H1 (cell line): ENCODE data around the gene SGK2. TPM values are rescaled to one million over a fixed set of nuclear protein-coding genes. Genes with fewer than 3 reads are reported as not detected.
"Not testable (repeated sequence)": the region's sequence is repeated elsewhere in the genome, so short reads cannot be mapped to it uniquely, and the experiment has no call there.

Experiments
- CTCF ChIA-PET: fragments of 300-600 bp; sonication (Branson Sonifier 250); formaldehyde crosslinking; loops from one replicate; lab custom pipeline; 2021; ENCODE audit not compliant: partially characterized antibody; lab: Charles Lee
- POLR2A ChIA-PET: fragments of 300-600 bp; sonication (Branson Sonifier 250); formaldehyde crosslinking; loops from one replicate; lab custom pipeline; 2021; ENCODE audit warnings: inconsistent platforms; ENCODE audit not compliant: partially characterized antibody; lab: Charles Lee
- DNase-seq, 2 experiments: peaks; one replicate each; pipeline versions ENCODE4 v3.0.0 to v3.0.0-alpha.2; 2010 to 2022; ENCODE audit warnings: low spot score in 2 of 2, low read depth in 1 of 2, mixed read lengths in 1 of 2
- FAIRE-seq: peaks from 2 replicates; lab custom pipeline; 2011; peaks lifted over from hg19 to GRCh38; lab: Jason Lieb, UNC
- H2AFZ ChIP-seq: 2 replicates; pipeline ENCODE4 v1.8.1; 2012; ENCODE audit warnings: low read length, inconsistent platforms
- H2AK5ac ChIP-seq: 2 replicates; pipeline ENCODE4 v1.6.1; 2013; ENCODE audit warnings: low read depth, low read length
- H2BK120ac ChIP-seq: replicated peaks from 2 replicates; pipeline ENCODE3; 2013; ENCODE audit warnings: low read depth, low read length, inconsistent platforms
- H2BK12ac ChIP-seq: 2 replicates; pipeline ENCODE4 v1.6.1; 2013; ENCODE audit warnings: low read depth, low read length
- H2BK15ac ChIP-seq: 2 replicates; pipeline ENCODE4 v1.6.1; 2013; ENCODE audit warnings: low read length
- H2BK20ac ChIP-seq: 2 replicates; pipeline ENCODE4 v1.6.1; 2013; ENCODE audit warnings: low read length
- H2BK5ac ChIP-seq: 2 replicates; pipeline ENCODE4 v1.6.1; 2013; ENCODE audit warnings: low read depth, low read length
- H3K14ac ChIP-seq: 2 replicates; pipeline ENCODE4 v1.6.1; 2013; ENCODE audit warnings: inconsistent platforms; ENCODE audit not compliant: insufficient read length
- H3K18ac ChIP-seq: 2 replicates; pipeline ENCODE4 v1.6.1; 2013; ENCODE audit warnings: low read length; ENCODE audit errors: extremely low read depth
- H3K23ac ChIP-seq: 2 replicates; pipeline ENCODE4 v1.6.1; 2013; ENCODE audit warnings: inconsistent platforms; ENCODE audit not compliant: insufficient read length
- H3K23me2 ChIP-seq: 2 replicates; pipeline ENCODE4 v1.6.1; 2013; ENCODE audit warnings: low read depth, low read length
- H3K27ac ChIP-seq: 2 replicates; pipeline ENCODE4 v1.6.1; 2011; ENCODE audit warnings: low read depth, low read length, inconsistent platforms
- H3K27me3 ChIP-seq, 4 experiments: replicated peaks in 1 of 4; 1 replicate in 1 of 4; 2 replicates in 3 of 4; pipeline versions ENCODE4 v1.6.1 to v1.8.1; 2011 to 2013; ENCODE audit warnings: low read length in 3 of 4, mild to moderate bottlenecking in 3 of 4, inconsistent platforms in 2 of 4, mixed read lengths in 2 of 4, moderate library complexity in 1 of 4; ENCODE audit not compliant: control insufficient read depth in 3 of 4, insufficient read depth in 3 of 4; ENCODE audit errors: extremely low read depth in 1 of 4
- H3K36me3 ChIP-seq, 4 experiments: 2 replicates each; pipeline versions ENCODE4 v1.6.1 to v1.8.1; 2011 to 2013; ENCODE audit warnings: mild to moderate bottlenecking in 4 of 4, low read length in 3 of 4, moderate library complexity in 2 of 4, control low read depth in 1 of 4, inconsistent platforms in 1 of 4; ENCODE audit not compliant: insufficient read depth in 4 of 4, control insufficient read depth in 2 of 4
- H3K4ac ChIP-seq: replicated peaks from 2 replicates; pipeline ENCODE3; 2013; ENCODE audit warnings: low read length, low read depth, mixed read lengths, inconsistent platforms; ENCODE audit not compliant: insufficient read length
- H3K4me1 ChIP-seq, 4 experiments: replicated peaks in 1 of 4; 1 replicate in 1 of 4; 2 replicates in 3 of 4; pipeline versions ENCODE4 v1.6.1 to v1.8.1; 2011 to 2013; ENCODE audit warnings: low read length in 3 of 4, inconsistent platforms in 2 of 4, mixed read lengths in 1 of 4; ENCODE audit not compliant: insufficient read depth in 4 of 4, control insufficient read depth in 3 of 4
- H3K4me2 ChIP-seq, 2 experiments: 2 replicates each; pipeline versions ENCODE4 v1.6.1 to v1.8.1; 2011 to 2013; ENCODE audit warnings: low read depth in 2 of 2, low read length in 2 of 2, control low read depth in 1 of 2, inconsistent platforms in 1 of 2, mild to moderate bottlenecking in 1 of 2; ENCODE audit not compliant: insufficient read depth in 1 of 2
- H3K4me3 ChIP-seq, 4 experiments: fragments of 200-600, 300-600 bp in 1 of 4; sonication (generic), shearing (Covaris generic), sonication (Bioruptor Twin) in 1 of 4; 2 replicates each; pipeline versions ENCODE4 v1.5.1 to v1.8.1; 2011 to 2016; ENCODE audit warnings: low read length in 4 of 4, low read depth in 3 of 4, control low read depth in 2 of 4, inconsistent platforms in 2 of 4, mild to moderate bottlenecking in 2 of 4, mixed read lengths in 1 of 4, moderate library complexity in 1 of 4; ENCODE audit not compliant: insufficient read depth in 2 of 4; ENCODE audit errors: extremely low read depth in 1 of 4
- H3K56ac ChIP-seq: replicated peaks from 2 replicates; pipeline ENCODE3; 2013; ENCODE audit warnings: low read depth, mild to moderate bottlenecking, mixed read lengths, low read length, inconsistent platforms; ENCODE audit not compliant: insufficient read length
- H3K79me1 ChIP-seq: 2 replicates; pipeline ENCODE4 v1.6.1; 2013; ENCODE audit warnings: low read depth, low read length, control low read depth
- H3K79me2 ChIP-seq, 2 experiments: 2 replicates each; pipeline versions ENCODE4 v1.6.1 to v1.8.1; 2012 to 2013; ENCODE audit warnings: low read length in 2 of 2, mild to moderate bottlenecking in 2 of 2, inconsistent platforms in 1 of 2; ENCODE audit not compliant: insufficient read depth in 2 of 2, control insufficient read depth in 1 of 2
- H3K9ac ChIP-seq, 4 experiments: replicated peaks in 1 of 4; 1 replicate in 1 of 4; 2 replicates in 3 of 4; pipeline versions ENCODE4 v1.6.1 to v1.8.1; 2011 to 2013; ENCODE audit warnings: low read depth in 3 of 4, low read length in 3 of 4, control low read depth in 2 of 4, mild to moderate bottlenecking in 2 of 4, moderate library complexity in 2 of 4, inconsistent platforms in 1 of 4; ENCODE audit errors: extremely low read depth in 1 of 4
- H3K9me3 ChIP-seq, 2 experiments: 2 replicates each; pipeline versions ENCODE4 v1.6.1 to v1.8.1; 2012 to 2013; ENCODE audit warnings: mild to moderate bottlenecking in 2 of 2, moderate library complexity in 2 of 2, control low read depth in 1 of 2, inconsistent platforms in 1 of 2, low read depth in 1 of 2, low read length in 1 of 2, mixed read lengths in 1 of 2; ENCODE audit not compliant: insufficient read depth in 2 of 2
- H4K20me1 ChIP-seq, 2 experiments: replicated peaks in 1 of 2; 2 replicates each; pipeline versions ENCODE3 to v1.8.1; 2011 to 2013; ENCODE audit warnings: inconsistent platforms in 2 of 2, low read length in 2 of 2, mild to moderate bottlenecking in 1 of 2; ENCODE audit not compliant: insufficient read depth in 2 of 2, control insufficient read depth in 1 of 2
- H4K5ac ChIP-seq: 2 replicates; pipeline ENCODE4 v1.6.1; 2013; ENCODE audit warnings: low read length, low read depth, mixed read lengths, inconsistent platforms; ENCODE audit not compliant: insufficient read length
- H4K8ac ChIP-seq: 2 replicates; pipeline ENCODE4 v1.8.0; 2013; ENCODE audit warnings: mild to moderate bottlenecking, moderate library complexity, low read length, inconsistent platforms; ENCODE audit not compliant: insufficient read depth; ENCODE audit errors: extremely low read depth
- H4K91ac ChIP-seq: replicated peaks from 2 replicates; pipeline ENCODE3; 2013; ENCODE audit warnings: low read length, mixed read lengths, inconsistent platforms; ENCODE audit not compliant: insufficient read length
- WGBS, 2 experiments: shearing (Covaris generic) in 1 of 2; methylation state at CpG; one replicate each; pipeline versions ENCODE4 v1.1.6 to v1.1.7; 2013 to 2015; ENCODE audit warnings: low lambda C conversion rate in 2 of 2, mixed read lengths in 2 of 2, inconsistent platforms in 1 of 2, low coverage in 1 of 2, missing lambda C conversion rate in 1 of 2; ENCODE audit not compliant: insufficient replicate concordance in 2 of 2, insufficient coverage in 1 of 2, insufficient read length in 1 of 2; ENCODE audit errors: extremely low coverage in 1 of 2, missing lambda C conversion rate in 1 of 2; 5-methylcytosine and 5-hydroxymethylcytosine counted together
- polyA plus RNA-seq, 7 experiments: library from polyadenylated mRNA; depleted of rRNA in 3 of 7; stranded (reverse) in 5 of 7; unstranded in 2 of 7; fragments of >200 nt in 5 of 7; fragments of 200-250 nt in 2 of 7; gene quantifications; 1 replicate in 5 of 7; 2 replicates in 1 of 7; 4 replicates in 1 of 7; pipeline versions ENCODE4 v1.2.1 to v1.2.3, GENCODE V29; 2011 to 2013; ENCODE audit warnings: missing spikeins in 2 of 7, mixed read lengths in 2 of 7
- total RNA-seq: library from RNA; stranded (reverse); fragmentation: NEBNext Ultra II Directional; extraction: Animal tissue kit (Norgen Biotek cat#: 25700); gene quantifications from 2 replicates; pipeline ENCODE4 v1.2.1, GENCODE V29; 2021

The SGK2 gene
- total and polyA plus RNA-seq, 2 of the 8 experiments (the other 6 are each of a cell fraction or from before 2014, with no cell fraction given), result 0.21 TPM; not detected in 1

- H2AFZ ChIP-seq, H2BK5ac ChIP-seq, H2BK12ac ChIP-seq, DNase-seq, H2BK120ac ChIP-seq, H3K27me3 ChIP-seq, H3K23ac ChIP-seq, H3K9me3 ChIP-seq, H3K4me1 ChIP-seq, H3K4me3 ChIP-seq, H3K23me2 ChIP-seq, H2BK20ac ChIP-seq, FAIRE-seq, H3K9ac ChIP-seq, H4K5ac ChIP-seq, H2BK15ac ChIP-seq, H3K4ac ChIP-seq, H2AK5ac ChIP-seq, H4K91ac ChIP-seq, H3K56ac ChIP-seq, H4K8ac ChIP-seq, POLR2A ChIA-PET, H4K20me1 ChIP-seq, H3K18ac ChIP-seq, CTCF ChIA-PET, H3K79me2 ChIP-seq, H3K14ac ChIP-seq, H3K4me2 ChIP-seq, H3K79me1 ChIP-seq, H3K27ac ChIP-seq: not testable (repeated sequence)
- 94% methylated on average over 10 of the region's 30 CpGs; no CpG with 5 or more reads in 1 of the 2 experiments for WGBS, 2 experiments
- H3K36me3 ChIP-seq, result peaks cover 3 to 33% (median 12%) of the 10 kb centered on the region in 4 experiments; a peak in 7 of 8 replicates
These were observed 48.5 kb downstream of the SGK2 start for GRCh38 chr20:43607278-43607677.
